Mesodermal cell (in vitro differentiated cells): Measurements from ENCODE around the gene STKLD1.

Experiments
- H3K27ac ChIP-seq: 2 replicates; pipeline ENCODE4 v1.7.0; 2013; ENCODE audit warnings: mild to moderate bottlenecking, low read depth, low read length, moderate library complexity; ENCODE audit not compliant: severe bottlenecking
- H3K36me3 ChIP-seq: 2 replicates; pipeline ENCODE4 v1.7.1; 2013; ENCODE audit warnings: mild to moderate bottlenecking, low read length, moderate library complexity; ENCODE audit not compliant: control insufficient read depth, insufficient read depth
- H3K4me1 ChIP-seq: one replicate; pipeline ENCODE4 v1.7.1; 2013; ENCODE audit warnings: mild to moderate bottlenecking, low read length; ENCODE audit not compliant: insufficient read depth, control insufficient read depth, poor library complexity, severe bottlenecking
- H3K4me3 ChIP-seq: 2 replicates; pipeline ENCODE4 v1.7.0; 2013; ENCODE audit warnings: low read length, control low read depth, mild to moderate bottlenecking; ENCODE audit not compliant: insufficient read depth, poor library complexity, severe bottlenecking; ENCODE audit errors: extremely low read depth
- H3K9me3 ChIP-seq: 2 replicates; pipeline ENCODE4 v1.7.1; 2013; ENCODE audit warnings: mild to moderate bottlenecking, low read length, moderate library complexity; ENCODE audit not compliant: control insufficient read depth
- WGBS, 2 experiments: methylation state at CpG; one replicate each; pipeline ENCODE4 v1.1.5; 2013; ENCODE audit warnings: missing lambda C conversion rate in 2 of 2; ENCODE audit not compliant: insufficient coverage in 2 of 2; 5-methylcytosine and 5-hydroxymethylcytosine counted together

Gene STKLD1

DNA sequence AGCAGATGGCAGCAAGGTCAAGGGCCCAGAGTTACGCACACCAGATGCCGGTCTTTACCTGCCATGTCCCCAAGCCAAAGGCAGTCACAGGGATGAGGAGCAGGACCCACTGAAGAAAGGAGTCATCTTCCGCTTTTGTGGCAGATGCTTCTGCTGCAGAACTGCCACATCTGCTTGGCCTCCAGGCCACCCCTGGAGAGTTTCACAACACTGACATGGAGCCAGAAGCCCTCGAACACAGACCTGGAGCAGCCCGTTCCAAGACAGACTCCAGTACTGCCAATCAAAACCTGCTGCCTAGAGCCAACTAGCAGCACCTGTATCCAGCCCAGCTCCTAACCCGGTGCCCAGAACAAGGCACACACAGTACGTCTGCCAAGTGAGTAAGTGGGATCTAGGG, 21.4 kb upstream of the STKLD1 start:
- H3K9me3 ChIP-seq = no peaks in the 10 kb centered on the region
- 88 to 96% methylated on average over 7 of the region's 7 CpGs for WGBS, 2 experiments
- H3K36me3 ChIP-seq = peaks cover 57% of the 10 kb centered on the region
- H3K4me1 ChIP-seq = peaks cover 1% of the 10 kb centered on the region
- H3K4me3 ChIP-seq = no peak overlapping the region
- no peak overlapping the region for H3K27ac ChIP-seq

DNA sequence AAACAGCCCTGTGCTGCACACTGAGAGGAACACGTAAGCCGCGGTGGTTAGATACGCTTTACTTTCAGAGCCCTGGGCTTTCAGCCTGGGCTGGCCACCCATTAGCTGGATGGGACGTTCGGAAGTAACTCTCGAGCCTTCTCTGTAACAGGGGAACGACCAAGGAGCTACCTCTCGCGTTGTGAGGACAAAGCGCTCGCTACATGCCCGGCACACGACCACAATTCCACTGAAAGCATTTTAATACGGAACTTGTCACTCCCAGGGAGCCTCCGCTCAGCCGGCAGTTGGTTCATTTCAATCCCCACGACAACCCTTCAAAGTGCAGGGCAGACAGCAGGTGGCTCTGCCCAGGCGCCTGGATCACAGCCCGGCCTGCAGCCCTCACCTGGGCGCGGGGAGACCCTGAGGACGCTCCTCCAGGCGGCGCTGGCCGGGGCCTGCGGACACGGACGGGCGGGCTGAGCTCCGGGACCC, 20.2 kb upstream of the STKLD1 start:
- WGBS, 2 experiments = 3 to 6% methylated on average over 11 to 22 of the region's 31 CpGs
- peak overlapping the region; percentile 72 for H3K4me3 ChIP-seq
- peak overlapping the region; percentile 23 for H3K27ac ChIP-seq
- H3K9me3 ChIP-seq = no peaks in the 10 kb centered on the region
- peaks cover 56% of the 10 kb centered on the region for H3K36me3 ChIP-seq
- no peaks in the 10 kb centered on the region for H3K4me1 ChIP-seq

DNA sequence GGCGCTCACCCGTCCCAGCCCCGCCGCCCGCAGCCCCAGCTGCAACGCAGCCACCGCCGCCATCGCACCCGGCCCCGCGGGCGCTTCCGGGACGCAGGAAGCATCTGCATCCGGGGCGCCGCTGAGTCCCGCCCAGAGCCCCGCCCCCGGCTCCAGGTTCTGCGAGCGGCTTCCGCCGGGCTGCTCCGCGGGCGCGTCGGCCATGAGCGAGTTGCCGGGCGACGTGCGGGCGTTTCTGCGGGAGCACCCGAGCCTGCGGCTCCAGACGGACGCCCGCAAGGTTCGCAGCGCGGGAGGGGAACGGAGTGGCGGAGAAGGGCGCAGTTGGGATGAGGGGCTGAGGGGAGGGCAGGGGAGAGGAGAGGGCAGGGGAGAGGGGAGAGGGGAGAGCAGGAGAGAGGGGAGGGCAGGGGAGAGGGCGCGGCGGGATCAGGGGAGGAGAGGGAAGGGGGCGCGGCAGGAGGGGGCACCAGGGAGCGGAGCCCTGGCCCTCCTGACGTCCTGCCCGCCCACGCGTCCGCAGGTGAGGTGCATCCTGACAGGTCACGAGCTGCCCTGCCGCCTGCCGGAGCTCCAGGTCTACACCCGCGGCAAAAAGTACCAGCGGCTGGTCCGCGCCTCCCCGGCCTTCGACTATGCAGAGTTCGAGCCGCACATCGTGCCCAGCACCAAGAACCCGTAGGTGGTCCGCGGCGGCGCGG, 19.6 kb upstream of the STKLD1 start, which contains the start of the genes SURF1 and SURF2:
Gene SURF1, minus strand, starts transcription at position 97 of the 701 bp plus-strand sequence. Its CDS starts 34 bp downstream, at position 63.
Gene SURF2, plus strand, starts transcription at position 160 of the 701 bp plus-strand sequence. Its CDS starts 43 bp downstream, at position 203.
- H3K4me3 ChIP-seq = peak within 1 kb of the TSS; percentile 72
- peaks cover 55% of the 10 kb centered on the region for H3K36me3 ChIP-seq
- H3K27ac ChIP-seq = peak within 1 kb of the TSS; percentile 23
- H3K4me1 ChIP-seq = no peaks in the 10 kb centered on the region
- WGBS, 2 experiments = 0 to 2% methylated on average over 46 to 66 of the region's 78 CpGs
- H3K9me3 ChIP-seq = no peaks in the 10 kb centered on the region

DNA sequence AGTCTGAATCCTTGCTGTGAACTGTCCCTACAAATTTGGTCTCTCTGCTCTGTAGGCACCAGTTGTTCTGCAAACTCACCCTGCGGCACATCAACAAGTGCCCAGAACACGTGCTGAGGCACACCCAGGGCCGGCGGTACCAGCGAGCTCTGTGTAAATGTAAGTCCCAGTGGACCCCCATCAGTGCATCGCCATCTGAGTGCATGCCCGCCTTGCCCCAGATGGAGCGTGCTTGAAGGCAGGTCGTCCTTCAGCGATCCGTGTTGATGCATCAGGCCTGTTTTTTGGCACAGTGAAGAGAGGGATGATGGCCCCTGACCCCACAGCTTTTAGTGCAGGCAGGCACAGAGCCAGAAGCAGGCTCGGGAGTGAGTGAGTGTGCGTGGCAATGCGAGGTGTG, 18.5 kb upstream of the STKLD1 start:
- Histone ChIP-seq H3K27ac (no peak overlapping the region), H3K4me1 (no peaks in the 10 kb centered on the region), H3K36me3 (peaks cover 55% of the 10 kb centered on the region), H3K4me3 (peak overlapping the region; percentile 72), H3K9me3 (no peaks in the 10 kb centered on the region)
- WGBS, 2 experiments = 87 to 97% methylated on average over 14 of the region's 14 CpGs

DNA sequence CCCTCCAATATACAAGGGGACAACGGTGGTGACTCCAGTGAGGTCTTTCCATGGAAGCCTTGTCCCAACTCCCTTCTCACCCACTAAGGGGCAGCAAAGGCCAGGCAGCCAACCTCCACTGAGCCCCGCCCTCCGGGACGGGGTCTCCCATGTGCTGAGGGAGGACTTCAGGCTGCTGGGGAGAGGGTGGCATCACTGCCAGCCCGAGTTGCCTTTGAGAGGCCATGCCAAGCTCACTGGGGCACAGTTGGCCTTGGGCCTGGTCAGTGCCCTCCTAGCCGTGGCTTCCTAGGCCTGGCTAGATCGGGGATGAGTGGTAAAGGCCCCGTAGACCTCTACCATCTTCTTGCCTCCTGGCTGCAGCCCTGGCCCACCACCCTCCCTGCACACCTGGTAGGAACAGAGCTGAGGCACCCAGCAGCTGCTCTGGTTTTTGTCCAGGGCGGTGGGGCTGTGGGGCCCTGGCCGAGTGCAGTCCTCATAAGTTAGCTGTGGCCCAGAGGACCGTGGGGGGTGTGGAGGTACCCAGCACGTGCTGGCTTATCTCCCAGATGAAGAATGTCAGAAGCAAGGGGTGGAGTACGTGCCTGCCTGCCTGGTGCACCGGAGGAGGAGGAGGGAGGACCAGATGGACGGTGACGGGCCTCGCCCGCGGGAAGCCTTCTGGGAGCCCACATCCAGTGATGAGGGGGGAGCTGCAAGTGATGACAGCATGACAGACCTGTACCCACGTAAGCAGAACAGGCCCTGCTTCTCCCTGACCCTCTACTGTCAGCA, 16.6 kb upstream of the STKLD1 start:
- WGBS, 2 experiments = 83 to 89% methylated on average over 11 to 15 of the region's 20 CpGs
- Histone ChIP-seq H3K4me3 (no peak overlapping the region), H3K36me3 (peaks cover 66% of the 10 kb centered on the region), H3K27ac (peak overlapping the region; percentile 29), H3K9me3 (no peaks in the 10 kb centered on the region), H3K4me1 (no peaks in the 10 kb centered on the region)

DNA sequence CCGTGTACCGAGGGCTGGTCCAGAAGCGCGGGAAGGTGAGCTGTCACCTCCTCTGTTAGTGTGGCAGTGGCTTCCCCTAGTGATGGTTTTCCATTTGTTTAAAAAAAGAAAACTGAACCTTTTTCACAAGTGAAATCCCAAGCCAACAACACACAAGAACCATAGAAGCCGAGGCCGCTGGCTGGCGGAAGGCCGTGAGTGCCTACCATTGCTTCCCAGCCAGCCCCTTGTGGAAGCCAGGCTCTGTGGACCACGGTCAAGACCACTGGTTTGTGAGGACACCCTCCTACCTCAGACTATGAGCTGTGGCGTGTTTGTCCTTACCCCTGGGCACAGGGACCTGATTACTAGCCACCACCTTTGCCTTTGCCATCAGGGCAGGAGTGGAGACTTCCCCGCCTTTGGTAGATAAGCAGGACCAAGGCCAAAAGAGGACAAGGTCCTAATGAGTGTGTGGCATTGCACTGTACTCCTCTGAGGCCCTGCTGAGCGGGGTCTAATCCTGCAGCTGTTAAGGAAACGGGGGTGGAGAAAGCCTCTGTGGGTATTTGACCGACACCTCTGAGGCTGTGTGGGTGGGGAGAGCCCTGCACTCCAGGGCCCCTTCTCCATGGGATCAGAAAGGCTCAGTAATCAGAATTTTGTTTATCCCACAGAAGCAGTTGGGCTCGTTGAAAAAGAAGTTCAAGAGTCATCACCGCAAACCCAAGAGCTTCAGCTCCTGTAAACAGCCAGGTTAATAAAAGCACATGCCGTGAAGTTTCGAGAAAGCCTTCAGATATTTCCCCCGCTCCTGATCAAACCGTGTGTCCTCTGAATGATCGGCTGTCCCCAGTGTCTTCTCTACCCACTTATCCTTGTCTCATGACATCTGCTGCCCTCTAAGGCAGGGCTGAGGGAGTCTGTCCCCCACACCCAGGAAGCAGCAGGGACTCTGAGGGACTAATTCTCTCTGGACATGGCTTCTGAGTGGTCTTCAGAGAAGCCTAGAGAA, 15.5 kb upstream of the STKLD1 start:
- 95 to 96% methylated on average over 20 of the region's 21 CpGs for WGBS, 2 experiments
- no peak overlapping the region for H3K4me3 ChIP-seq
- no peaks in the 10 kb centered on the region for H3K4me1 ChIP-seq
- H3K9me3 ChIP-seq = no peaks in the 10 kb centered on the region
- peaks cover 77% of the 10 kb centered on the region for H3K36me3 ChIP-seq
- H3K27ac ChIP-seq = no peak overlapping the region

DNA sequence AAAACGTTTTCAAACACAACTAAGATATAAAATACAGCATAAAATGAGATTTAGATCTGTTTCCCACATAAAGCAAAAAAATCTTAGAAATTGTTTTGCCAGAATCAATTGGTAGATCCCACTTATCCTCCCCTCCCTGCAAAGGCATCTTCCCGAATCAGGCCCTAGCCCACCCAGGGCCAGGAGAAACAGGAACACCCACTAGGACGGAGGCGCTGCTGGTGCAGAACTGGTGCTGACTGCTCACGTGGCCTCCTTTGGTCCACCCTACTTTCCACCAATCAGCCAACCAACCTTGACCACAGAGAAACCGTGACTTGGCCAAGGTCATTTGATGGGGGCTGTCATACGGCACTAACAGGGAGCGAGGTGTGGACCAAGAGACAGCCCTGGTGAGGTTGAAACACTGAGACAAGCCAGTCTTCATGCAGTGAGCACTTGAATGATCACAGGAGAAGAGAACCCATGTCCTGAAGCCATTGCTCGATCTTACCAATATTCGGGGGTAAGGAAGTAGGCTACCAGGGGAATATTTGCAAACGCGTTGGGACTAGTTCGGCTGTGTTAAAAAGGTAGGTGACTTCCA, 14.6 kb upstream of the STKLD1 start:
- Histone ChIP-seq H3K27ac (peak overlapping the region; percentile 36), H3K36me3 (peaks cover 86% of the 10 kb centered on the region), H3K4me3 (no peak overlapping the region), H3K4me1 (no peaks in the 10 kb centered on the region), H3K9me3 (no peaks in the 10 kb centered on the region)
- WGBS, 2 experiments = 92 to 100% methylated on average over 11 to 12 of the region's 13 CpGs

DNA sequence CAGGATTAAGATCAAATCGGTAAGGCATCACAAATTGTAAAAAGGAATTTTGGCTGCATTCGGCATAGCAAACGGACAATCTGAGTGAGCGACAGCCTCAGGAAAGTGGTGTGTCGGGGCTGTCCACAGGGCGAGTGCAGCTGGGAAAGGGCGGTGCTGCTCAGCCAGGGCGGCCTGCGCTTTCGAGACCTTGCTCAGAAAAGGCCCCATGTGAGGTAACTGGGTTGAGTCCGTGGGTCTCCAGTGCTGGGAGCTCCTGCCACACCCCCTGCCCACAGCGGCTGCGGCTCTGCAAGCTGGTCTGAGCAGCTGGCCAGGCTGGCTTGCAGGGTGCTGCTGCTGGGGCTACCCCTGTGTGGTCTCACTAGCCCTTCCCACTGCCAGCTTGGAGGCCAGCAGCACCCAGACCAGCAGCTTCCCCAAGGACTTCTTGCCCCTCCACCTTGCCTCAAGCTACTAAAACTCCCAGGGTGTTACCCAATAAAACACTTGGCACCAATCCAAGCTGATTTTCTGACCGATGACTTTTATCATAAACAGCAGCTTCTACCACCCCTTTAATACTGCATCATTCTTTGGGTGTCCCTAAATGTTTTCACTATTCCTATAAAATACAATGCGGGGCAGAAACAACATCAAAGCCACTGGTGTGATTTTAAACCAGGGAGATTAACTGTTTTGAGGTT, 13.7 kb upstream of the STKLD1 start:
- Histone ChIP-seq H3K27ac (no peak overlapping the region), H3K4me3 (no peak overlapping the region), H3K4me1 (no peaks in the 10 kb centered on the region), H3K9me3 (no peaks in the 10 kb centered on the region), H3K36me3 (peaks cover 91% of the 10 kb centered on the region)
- WGBS, 2 experiments = 95 to 97% methylated on average over 12 to 14 of the region's 15 CpGs

DNA sequence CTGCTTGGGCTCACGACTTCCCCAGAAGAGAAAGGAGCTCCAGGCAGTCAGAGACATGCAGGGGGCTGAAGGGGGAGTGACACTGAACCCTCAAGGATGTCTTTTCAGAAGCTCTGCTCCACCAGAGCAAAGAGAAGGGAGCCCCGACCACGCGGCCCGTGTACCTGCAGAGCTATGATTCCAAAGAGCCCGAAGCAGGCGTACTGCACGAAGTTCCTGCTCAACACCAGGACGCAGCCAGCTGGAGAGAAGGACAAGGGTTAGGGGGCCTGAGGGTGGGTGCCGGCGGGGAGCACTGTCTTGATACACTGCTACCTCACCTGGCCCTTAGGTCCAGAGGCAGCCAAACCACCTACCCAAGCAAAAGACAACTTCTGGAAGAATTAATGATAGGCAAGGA, 9.7 kb upstream of the STKLD1 start:
- WGBS, 2 experiments = 90 to 92% methylated on average over 8 to 10 of the region's 11 CpGs

More for the DNA sequence above, 9.7 kb upstream of the STKLD1 start:
- Histone ChIP-seq H3K36me3 (peaks cover 98% of the 10 kb centered on the region), H3K4me3 (no peak overlapping the region), H3K4me1 (no peaks in the 10 kb centered on the region), H3K9me3 (no peaks in the 10 kb centered on the region), H3K27ac (no peak overlapping the region)
